Thymus (tissue), 11 donors: ENCODE data around the gene CFAP20DC. TPM values are rescaled to one million over a fixed set of nuclear protein-coding genes. Genes with fewer than 3 reads are reported as not detected.

Experiments used
- DNase-seq, 9 donors: peaks; one replicate each; pipeline ENCODE4 v3.0.0-alpha.2; 2013; ENCODE audit warnings: low spot score in 9 of 9, low read depth in 6 of 9, missing footprints in 1 of 9
- H3K27ac ChIP-seq, 2 donors: one replicate each; pipeline ENCODE4 v1.5.1; 2013; ENCODE audit warnings: control low read depth in 1 of 2, low read depth in 1 of 2, low read length in 1 of 2, mild to moderate bottlenecking in 1 of 2, moderate library complexity in 1 of 2
- H3K27me3 ChIP-seq, 2 donors: one replicate each; pipeline ENCODE4 v1.5.1; 2013; ENCODE audit warnings: low read length in 1 of 2; ENCODE audit not compliant: control insufficient read depth in 2 of 2, insufficient read depth in 1 of 2
- H3K36me3 ChIP-seq, 2 donors: one replicate each; pipeline ENCODE4 v1.5.1; 2013; ENCODE audit warnings: low read length in 1 of 2, mild to moderate bottlenecking in 1 of 2, moderate library complexity in 1 of 2; ENCODE audit not compliant: control insufficient read depth in 2 of 2, insufficient read depth in 2 of 2
- H3K4me1 ChIP-seq, 2 donors: one replicate each; pipeline ENCODE4 v1.5.1; 2013; ENCODE audit warnings: low read length in 2 of 2; ENCODE audit not compliant: control insufficient read depth in 2 of 2, insufficient read depth in 2 of 2
- H3K4me3 ChIP-seq, 2 donors: one replicate each; pipeline ENCODE4 v1.5.1; 2013; ENCODE audit warnings: low read length in 2 of 2, control low read depth in 1 of 2, mild to moderate bottlenecking in 1 of 2
- H3K9me3 ChIP-seq, 2 donors: one replicate each; pipeline ENCODE4 v1.5.1; 2013; ENCODE audit warnings: low read length in 1 of 2, mild to moderate bottlenecking in 1 of 2; ENCODE audit not compliant: control insufficient read depth in 2 of 2, insufficient read depth in 1 of 2
- WGBS: extraction: QIAGEN DNeasy Blood & Tissue Kit; methylation state at CpG from one replicate; pipeline ENCODE4 v1.1.7; 2013; 5-methylcytosine and 5-hydroxymethylcytosine counted together
- polyA plus RNA-seq: library from polyadenylated mRNA; stranded (reverse); fragments of 200-250 nt; gene quantifications from one replicate; pipeline ENCODE4 v1.2.3, GENCODE V29; 2013
- total RNA-seq: library from RNA; stranded (reverse); fragments of 120-200 nt; gene quantifications from one replicate; pipeline ENCODE4 v1.2.4, GENCODE V29; 2013
- donor health status: healthy.

The CFAP20DC gene
- total and polyA plus RNA-seq, 2 donors: 1.0 to 1.6 TPM

GRCh38 chr3:58800032-58800431, 249.8 kb downstream of the CFAP20DC start:
- Histone ChIP-seq H3K36me3 (no peaks in the 10 kb centered on the region), H3K4me3 (no peak overlapping the region), H3K9me3 (no peaks in the 10 kb centered on the region), H3K27ac (no peak overlapping the region), H3K4me1 (no peaks in the 10 kb centered on the region), H3K27me3 (no peaks in the 10 kb centered on the region)
- DNase-seq: no peak
- 88% methylated on average over 2 of the region's 2 CpGs for WGBS

GRCh38 chr3:58799271-58799670, 250.6 kb downstream of the CFAP20DC start:
- H3K9me3 ChIP-seq: no peaks in the 10 kb centered on the region
- no peak overlapping the region for H3K4me3 ChIP-seq
- no peaks in the 10 kb centered on the region for H3K27me3 ChIP-seq
- no peak for DNase-seq
- H3K36me3 ChIP-seq: no peaks in the 10 kb centered on the region
- 95% methylated on average over 3 of the region's 3 CpGs for WGBS
- no peaks in the 10 kb centered on the region for H3K4me1 ChIP-seq
- H3K27ac ChIP-seq: peak overlapping the region in 1 of 2 donors; percentile 11

- Histone ChIP-seq H3K4me1 (no peaks in the 10 kb centered on the region), H3K4me3 (no peak overlapping the region), H3K27me3 (no peaks in the 10 kb centered on the region), H3K36me3 (no peaks in the 10 kb centered on the region), H3K27ac (no peak overlapping the region), H3K9me3 (no peaks in the 10 kb centered on the region)
- no peak for DNase-seq
- 83% methylated on average over 2 of the region's 2 CpGs for WGBS
Measured at GRCh38 chr3:58798312-58798711, 251.5 kb downstream of the CFAP20DC start.

- 98% methylated on average over 4 of the region's 4 CpGs for WGBS
- DNase-seq: no peak
- no peaks in the 10 kb centered on the region for H3K27me3 ChIP-seq
- no peak overlapping the region for H3K4me3 ChIP-seq
- H3K27ac ChIP-seq: no peak overlapping the region
- no peaks in the 10 kb centered on the region for H3K4me1 ChIP-seq
- H3K9me3 ChIP-seq: no peaks in the 10 kb centered on the region
- H3K36me3 ChIP-seq: no peaks in the 10 kb centered on the region
Measured at GRCh38 chr3:58794750-58795149, 255.1 kb downstream of the CFAP20DC start.

GRCh38 chr3:58793938-58794337, 255.9 kb downstream of the CFAP20DC start:
- H3K27ac ChIP-seq: no peak overlapping the region

GRCh38 chr3:58792921-58793451, 256.8 kb downstream of the CFAP20DC start:
- whole genome bisulfite sequencing: 88% methylated on average over 2 of the region's 2 CpGs
- no peak overlapping the region for H3K4me3 ChIP-seq
- no peaks in the 10 kb centered on the region for H3K27me3 ChIP-seq
- H3K27ac ChIP-seq: no peak overlapping the region
- no peaks in the 10 kb centered on the region for H3K36me3 ChIP-seq
- H3K4me1 ChIP-seq: no peaks in the 10 kb centered on the region
- no peaks in the 10 kb centered on the region for H3K9me3 ChIP-seq
- DNase-seq: no peak

More at GRCh38 chr3:58793938-58794337, 255.9 kb downstream of the CFAP20DC start:
- Histone ChIP-seq H3K4me1 (no peaks in the 10 kb centered on the region), H3K36me3 (no peaks in the 10 kb centered on the region), H3K4me3 (no peak overlapping the region), H3K27me3 (no peaks in the 10 kb centered on the region), H3K9me3 (no peaks in the 10 kb centered on the region)
- no peak for DNase-seq
- over 99% methylated on average over 3 of the region's 3 CpGs for WGBS

- Histone ChIP-seq H3K4me3 (no peak overlapping the region), H3K4me1 (no peaks in the 10 kb centered on the region), H3K36me3 (no peaks in the 10 kb centered on the region), H3K27ac (no peak overlapping the region), H3K27me3 (no peaks in the 10 kb centered on the region), H3K9me3 (no peaks in the 10 kb centered on the region)
- DNase-seq: no peak
Measured at GRCh38 chr3:58789385-58789784, 260.4 kb downstream of the CFAP20DC start.

- WGBS: 93% methylated on average over 6 of the region's 6 CpGs
- no peak for DNase-seq
- Histone ChIP-seq H3K36me3 (no peaks in the 10 kb centered on the region), H3K4me3 (no peak overlapping the region), H3K9me3 (no peaks in the 10 kb centered on the region), H3K4me1 (no peaks in the 10 kb centered on the region), H3K27ac (no peak overlapping the region), H3K27me3 (no peaks in the 10 kb centered on the region)
Measured at GRCh38 chr3:58784888-58785287, 264.9 kb downstream of the CFAP20DC start.

GRCh38 chr3:58784425-58784824, 265.4 kb downstream of the CFAP20DC start:
- no peak overlapping the region for H3K4me3 ChIP-seq
- H3K36me3 ChIP-seq: no peaks in the 10 kb centered on the region
- H3K27me3 ChIP-seq: no peaks in the 10 kb centered on the region
- H3K27ac ChIP-seq: no peak overlapping the region
- H3K9me3 ChIP-seq: no peaks in the 10 kb centered on the region
- DNase-seq: no peak
- H3K4me1 ChIP-seq: no peaks in the 10 kb centered on the region
- WGBS: 97% methylated on average over 4 of the region's 4 CpGs

- no peak overlapping the region for H3K4me3 ChIP-seq
- H3K27ac ChIP-seq: no peak overlapping the region
- H3K4me1 ChIP-seq: no peaks in the 10 kb centered on the region
- H3K36me3 ChIP-seq: no peaks in the 10 kb centered on the region
- no peaks in the 10 kb centered on the region for H3K9me3 ChIP-seq
- no peak for DNase-seq
- WGBS: 98% methylated on average over 2 of the region's 2 CpGs
- H3K27me3 ChIP-seq: no peaks in the 10 kb centered on the region
Measured at GRCh38 chr3:58783845-58784244, 266.0 kb downstream of the CFAP20DC start.
